ENCODE results near the gene GNL1.

GNL1 gene

DNA sequence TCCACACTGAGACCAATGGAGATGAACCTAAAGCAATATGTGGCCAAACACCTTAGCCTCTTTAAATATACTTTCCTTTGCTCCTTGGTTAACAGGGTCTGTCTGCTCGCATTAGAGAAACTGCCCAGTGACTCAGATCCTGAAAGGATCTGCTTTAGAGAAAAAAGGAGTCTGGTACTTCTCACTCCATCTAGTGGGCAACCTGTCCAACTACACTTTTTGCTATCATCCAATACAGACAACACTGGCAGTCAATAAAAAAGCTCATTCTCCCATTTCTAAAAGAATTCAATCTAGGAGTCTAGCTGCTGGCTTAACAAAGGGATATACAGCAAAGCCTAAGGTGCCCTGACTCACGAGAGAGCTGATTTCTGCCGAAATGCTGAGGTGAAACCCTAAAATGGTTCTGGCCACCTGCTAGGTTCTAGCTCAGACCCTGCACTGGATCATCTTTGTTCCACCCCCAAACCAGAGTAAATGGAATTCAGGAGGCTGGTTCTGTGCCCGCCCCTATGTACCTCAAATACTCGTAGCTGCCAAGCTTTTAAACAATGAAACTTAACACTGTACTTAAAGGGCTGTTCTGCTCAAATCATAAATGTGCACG lies 11.5 kb downstream of the GNL1 start:
- Histone ChIP-seq H3K9me3 (ENCODE audit: control insufficient read depth, low read length) (no peaks in the 10 kb centered on the region), H3K4me1 (no peaks in the 10 kb centered on the region), H3K79me2 (no peaks in the 10 kb centered on the region), H3K4me2 (ENCODE audit: low read length) (no peak overlapping the region), H3K27ac (no peak overlapping the region), H3K9ac (no peak overlapping the region), H3K27me3 (ENCODE audit: control insufficient read depth, insufficient read depth, low read length) (no peaks in the 10 kb centered on the region), H3K4me3 (ENCODE audit: low read depth, low read length) (no peak overlapping the region), H2AFZ (no peak overlapping the region), H3K36me3 (ENCODE audit: control insufficient read depth, insufficient read depth, low read length) (no peaks in the 10 kb centered on the region)
- peak; percentile 77 for TF ChIP-seq CTCF (IDR thresholded peaks at IDR 0.05)

DNA sequence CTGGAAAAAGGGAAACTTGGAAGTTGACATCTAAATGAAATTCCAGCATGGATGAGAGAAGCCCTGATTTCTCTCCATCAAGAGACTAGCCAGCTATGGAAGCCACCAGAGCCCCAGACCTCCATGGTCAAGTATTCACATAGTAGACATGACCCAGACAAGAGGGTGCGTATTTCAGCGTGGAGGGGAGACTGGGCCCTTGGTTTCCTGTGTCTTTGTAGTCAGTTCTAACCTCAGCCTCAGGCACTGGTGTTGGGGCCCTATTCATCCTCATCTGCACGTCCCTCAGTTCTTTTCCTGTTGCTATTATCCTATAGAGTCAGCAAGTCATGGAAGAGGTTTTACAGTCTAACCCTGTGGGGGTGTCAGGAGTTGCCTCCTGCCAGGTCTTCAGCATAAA lies 12.5 kb downstream of the GNL1 start:
- Histone ChIP-seq H3K27me3 (ENCODE audit: control insufficient read depth, insufficient read depth, low read length) (no peaks in the 10 kb centered on the region), H3K4me3 (ENCODE audit: low read depth, low read length) (no peak overlapping the region), H3K79me2 (no peaks in the 10 kb centered on the region), H3K36me3 (ENCODE audit: control insufficient read depth, insufficient read depth, low read length) (no peaks in the 10 kb centered on the region), H2AFZ (no peak overlapping the region), H3K27ac (no peak overlapping the region), H3K9ac (no peak overlapping the region), H3K4me2 (ENCODE audit: low read length) (no peak overlapping the region), H3K4me1 (no peaks in the 10 kb centered on the region), H3K9me3 (ENCODE audit: control insufficient read depth, low read length) (no peaks in the 10 kb centered on the region)
- TF ChIP-seq CTCF (IDR thresholded peaks at IDR 0.05): no peak

- no peak overlapping the region for H2AFZ ChIP-seq
- no peak for TF ChIP-seq CTCF (IDR thresholded peaks at IDR 0.05)
- H3K9me3 ChIP-seq (ENCODE audit: control insufficient read depth, low read length): no peaks in the 10 kb centered on the region
- peak overlapping the region; percentile 18 for H3K27ac ChIP-seq
- no peak overlapping the region for H3K4me2 ChIP-seq (ENCODE audit: low read length)
- no peaks in the 10 kb centered on the region for H3K36me3 ChIP-seq (ENCODE audit: control insufficient read depth, insufficient read depth, low read length)
- no peak overlapping the region for H3K4me3 ChIP-seq (ENCODE audit: low read depth, low read length)
- no peaks in the 10 kb centered on the region for H3K79me2 ChIP-seq
- no peak overlapping the region for H3K9ac ChIP-seq
- no peaks in the 10 kb centered on the region for H3K4me1 ChIP-seq
- no peaks in the 10 kb centered on the region for H3K27me3 ChIP-seq (ENCODE audit: control insufficient read depth, insufficient read depth, low read length)
These were observed 13.4 kb downstream of the GNL1 start for GRCh38 chr6:30542915-30543314.

DNA sequence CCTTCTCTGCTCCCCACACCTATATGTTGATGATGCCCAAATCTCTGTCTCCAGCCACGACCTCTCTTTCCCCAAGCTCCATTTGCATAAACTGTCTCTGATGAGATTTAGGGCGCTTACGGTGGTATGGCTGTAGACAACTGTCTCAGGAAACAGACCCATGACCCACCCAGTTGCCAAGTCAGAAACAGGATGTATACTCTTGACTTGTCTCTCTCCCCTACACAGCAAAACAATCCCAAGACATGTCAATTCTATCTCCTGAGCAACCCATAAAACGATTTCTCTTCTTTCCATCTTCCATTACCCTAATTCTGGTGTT lies 13.9 kb downstream of the GNL1 start:
- Histone ChIP-seq H3K27ac (peak overlapping the region; percentile 18), H3K9me3 (ENCODE audit: control insufficient read depth, low read length) (no peaks in the 10 kb centered on the region), H2AFZ (no peak overlapping the region), H3K36me3 (ENCODE audit: control insufficient read depth, insufficient read depth, low read length) (no peaks in the 10 kb centered on the region), H3K4me2 (ENCODE audit: low read length) (no peak overlapping the region), H3K27me3 (ENCODE audit: control insufficient read depth, insufficient read depth, low read length) (no peaks in the 10 kb centered on the region), H3K9ac (no peak overlapping the region), H3K4me1 (no peaks in the 10 kb centered on the region), H3K79me2 (no peaks in the 10 kb centered on the region), H3K4me3 (ENCODE audit: low read depth, low read length) (no peak overlapping the region)
- TF ChIP-seq CTCF (IDR thresholded peaks at IDR 0.05): no peak
